Measurements from ENCODE around the gene CPSF2.

The CPSF2 gene

DNA sequence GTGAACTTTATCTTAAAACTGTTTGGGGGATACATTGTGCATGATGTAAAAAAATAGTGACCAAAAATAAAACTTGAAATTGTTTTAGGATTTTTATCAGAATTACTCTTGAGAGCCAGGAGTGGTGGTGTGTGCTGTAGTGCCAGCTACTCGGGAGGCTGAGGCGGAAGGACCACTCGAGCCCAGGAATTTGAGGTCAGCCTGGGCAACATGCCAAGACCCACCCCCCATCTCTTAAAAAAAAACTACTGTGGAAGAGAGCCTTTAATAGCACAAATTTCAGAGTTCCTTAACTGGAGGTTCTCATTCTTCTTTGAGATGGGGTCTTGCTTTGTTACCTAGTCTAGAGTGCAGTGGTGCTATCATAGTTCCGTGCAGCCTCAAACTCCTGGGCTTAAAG lies 21.5 kb downstream of the CPSF2 start:
- Histone ChIP-seq H3K4me1 (ENCODE audit: control insufficient read depth, low read depth, low read length) (no peaks in the 10 kb centered on the region), H3K27ac (ENCODE audit: low read depth, low read length) (no peak overlapping the region), H2BK15ac (replicated peaks; ENCODE audit: low read depth) (no peak overlapping the region), H3K56ac (ENCODE audit: low read length) (no peak overlapping the region), H2BK120ac (ENCODE audit: low read depth, low read length) (no peak overlapping the region), H3K79me1 (ENCODE audit: low read length) (peaks cover 2% of the 10 kb centered on the region), H3K27me3 (ENCODE audit: insufficient read depth, low read length, poor library complexity) (no peaks in the 10 kb centered on the region), H3K9ac (ENCODE audit: low read length) (no peak overlapping the region), H2BK5ac (ENCODE audit: low read length) (no peak overlapping the region), H3K4me2 (ENCODE audit: low read length) (no peak overlapping the region), H2AK5ac (ENCODE audit: low read length) (no peak overlapping the region), H3K36me3 (ENCODE audit: control insufficient read depth, insufficient read depth, low read length) (peaks cover 5% of the 10 kb centered on the region), H4K8ac (ENCODE audit: low read depth, low read length) (no peak overlapping the region), H3K4ac (ENCODE audit: low read depth, low read length) (no peak overlapping the region), H3K18ac (ENCODE audit: low read length) (no peak overlapping the region), H3K23ac (ENCODE audit: low read length) (no peak overlapping the region), H3K79me2 (ENCODE audit: control insufficient read depth, insufficient read depth, low read length) (no peaks in the 10 kb centered on the region), H4K5ac (ENCODE audit: low read length) (no peak overlapping the region), H3K4me3 (ENCODE audit: low read length) (no peak overlapping the region)
- no CpG with 5 or more reads among the region's 4 CpGs for WGBS (ENCODE audit: extremely low coverage, insufficient coverage, low lambda C conversion rate)
- DNase-seq, result no peak

DNA sequence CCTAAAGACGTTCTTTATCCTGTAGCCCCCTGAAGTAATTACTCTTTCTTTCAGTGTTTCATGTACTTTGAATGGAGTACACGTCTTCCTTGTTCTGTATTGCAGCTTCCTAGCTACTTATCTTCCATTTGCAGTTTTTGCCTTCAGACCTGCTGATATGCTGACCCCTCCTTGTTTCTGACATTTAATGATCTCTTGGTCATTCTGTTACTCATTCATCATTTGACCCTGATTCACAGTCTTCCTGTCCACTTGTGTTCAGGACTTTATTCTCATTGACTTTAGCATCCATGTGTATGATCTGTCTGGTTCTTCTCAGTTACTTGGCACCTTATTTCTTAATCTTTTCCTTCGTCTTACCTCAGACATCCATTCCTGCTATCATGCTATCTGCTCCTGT lies 22.2 kb downstream of the CPSF2 start:
- no peak overlapping the region for H4K8ac ChIP-seq (ENCODE audit: low read depth, low read length)
- H3K56ac ChIP-seq (ENCODE audit: low read length), result no peak overlapping the region
- H3K27ac ChIP-seq (ENCODE audit: low read depth, low read length), result no peak overlapping the region
- no peak overlapping the region for H4K5ac ChIP-seq (ENCODE audit: low read length)
- peaks cover 2% of the 10 kb centered on the region for H3K79me1 ChIP-seq (ENCODE audit: low read length)
- H3K4ac ChIP-seq (ENCODE audit: low read depth, low read length), result no peak overlapping the region
- no peak overlapping the region for H2BK15ac ChIP-seq (replicated peaks; ENCODE audit: low read depth)
- no peaks in the 10 kb centered on the region for H3K79me2 ChIP-seq (ENCODE audit: control insufficient read depth, insufficient read depth, low read length)
- H3K9ac ChIP-seq (ENCODE audit: low read length), result no peak overlapping the region
- H3K4me1 ChIP-seq (ENCODE audit: control insufficient read depth, low read depth, low read length), result no peaks in the 10 kb centered on the region
- no peak overlapping the region for H3K23ac ChIP-seq (ENCODE audit: low read length)
- H3K36me3 ChIP-seq (ENCODE audit: control insufficient read depth, insufficient read depth, low read length), result peaks cover 5% of the 10 kb centered on the region
- H3K18ac ChIP-seq (ENCODE audit: low read length), result no peak overlapping the region
- no peak overlapping the region for H2BK120ac ChIP-seq (ENCODE audit: low read depth, low read length)
- DNase-seq, result no peak
- H2BK5ac ChIP-seq (ENCODE audit: low read length), result no peak overlapping the region
- H2AK5ac ChIP-seq (ENCODE audit: low read length), result no peak overlapping the region
- no peak overlapping the region for H3K4me3 ChIP-seq (ENCODE audit: low read length)
- WGBS (ENCODE audit: extremely low coverage, insufficient coverage, low lambda C conversion rate), result no CpG with 5 or more reads among the region's 3 CpGs
- H3K4me2 ChIP-seq (ENCODE audit: low read length), result no peak overlapping the region
- no peaks in the 10 kb centered on the region for H3K27me3 ChIP-seq (ENCODE audit: insufficient read depth, low read length, poor library complexity)

DNA sequence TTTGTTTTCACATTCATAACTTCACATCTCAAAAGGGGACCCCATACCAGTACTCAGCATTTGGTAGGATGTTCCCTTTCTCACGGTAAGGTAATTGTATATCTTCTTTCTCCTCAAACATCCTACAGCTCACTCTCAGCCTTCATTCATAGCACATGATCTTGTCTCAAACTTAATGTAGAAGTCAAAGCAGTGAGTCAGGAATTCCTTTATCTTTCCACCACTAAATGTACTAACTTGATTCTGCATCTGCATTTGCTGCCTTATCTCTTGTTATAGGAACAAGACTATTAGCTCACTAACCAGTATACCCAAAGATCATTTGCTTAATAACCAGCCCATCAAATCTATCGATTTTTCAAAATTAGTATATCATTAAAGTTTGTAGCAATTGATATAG lies 22.9 kb downstream of the CPSF2 start:
- Histone ChIP-seq H3K79me2 (ENCODE audit: control insufficient read depth, insufficient read depth, low read length) (no peaks in the 10 kb centered on the region), H4K5ac (ENCODE audit: low read length) (no peak overlapping the region), H3K27me3 (ENCODE audit: insufficient read depth, low read length, poor library complexity) (no peaks in the 10 kb centered on the region), H3K18ac (ENCODE audit: low read length) (no peak overlapping the region), H3K56ac (ENCODE audit: low read length) (no peak overlapping the region), H3K4me2 (ENCODE audit: low read length) (no peak overlapping the region), H3K9ac (ENCODE audit: low read length) (no peak overlapping the region), H3K27ac (ENCODE audit: low read depth, low read length) (no peak overlapping the region), H3K4me1 (ENCODE audit: control insufficient read depth, low read depth, low read length) (no peaks in the 10 kb centered on the region), H3K4ac (ENCODE audit: low read depth, low read length) (no peak overlapping the region), H2BK5ac (ENCODE audit: low read length) (no peak overlapping the region), H2BK15ac (replicated peaks; ENCODE audit: low read depth) (no peak overlapping the region), H3K36me3 (ENCODE audit: control insufficient read depth, insufficient read depth, low read length) (peaks cover 5% of the 10 kb centered on the region), H2AK5ac (ENCODE audit: low read length) (no peak overlapping the region), H3K23ac (ENCODE audit: low read length) (no peak overlapping the region), H4K8ac (ENCODE audit: low read depth, low read length) (no peak overlapping the region), H2BK120ac (ENCODE audit: low read depth, low read length) (no peak overlapping the region), H3K79me1 (ENCODE audit: low read length) (peaks cover 2% of the 10 kb centered on the region), H3K4me3 (ENCODE audit: low read length) (no peak overlapping the region)
- DNase-seq, result no peak
- WGBS (ENCODE audit: extremely low coverage, insufficient coverage, low lambda C conversion rate), result no CpG with 5 or more reads among the region's 2 CpGs

DNA sequence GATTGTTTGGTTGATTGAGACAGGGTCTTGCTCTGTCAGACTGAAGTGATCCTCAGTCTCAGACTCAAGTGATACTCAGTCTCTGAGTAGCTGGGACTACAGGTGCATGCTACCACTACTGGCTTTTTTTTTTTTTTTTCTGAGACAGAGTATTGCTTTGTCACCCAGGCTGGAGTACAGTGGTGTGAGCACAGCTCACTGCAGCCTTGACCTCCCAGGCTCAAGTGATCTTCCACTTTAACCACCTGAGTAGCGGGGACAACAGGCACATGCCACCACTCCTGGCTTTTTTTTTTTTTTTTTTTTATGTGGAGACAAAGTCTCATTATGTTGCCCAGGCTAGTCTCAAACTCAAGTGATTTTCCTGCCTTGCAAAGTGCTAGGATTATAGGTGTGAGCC lies 31.8 kb downstream of the CPSF2 start:
- Histone ChIP-seq H3K18ac (ENCODE audit: low read length) (no peak overlapping the region), H3K4me3 (ENCODE audit: low read length) (no peak overlapping the region), H4K8ac (ENCODE audit: low read depth, low read length) (no peak overlapping the region), H2BK15ac (replicated peaks; ENCODE audit: low read depth) (no peak overlapping the region), H3K4me2 (ENCODE audit: low read length) (no peak overlapping the region), H3K56ac (ENCODE audit: low read length) (no peak overlapping the region), H3K4me1 (ENCODE audit: control insufficient read depth, low read depth, low read length) (no peaks in the 10 kb centered on the region), H3K36me3 (ENCODE audit: control insufficient read depth, insufficient read depth, low read length) (peaks cover 2% of the 10 kb centered on the region), H3K79me2 (ENCODE audit: control insufficient read depth, insufficient read depth, low read length) (no peaks in the 10 kb centered on the region), H3K23ac (ENCODE audit: low read length) (no peak overlapping the region), H2BK5ac (ENCODE audit: low read length) (no peak overlapping the region), H3K4ac (ENCODE audit: low read depth, low read length) (no peak overlapping the region), H2AK5ac (ENCODE audit: low read length) (no peak overlapping the region), H3K27ac (ENCODE audit: low read depth, low read length) (no peak overlapping the region), H3K27me3 (ENCODE audit: insufficient read depth, low read length, poor library complexity) (no peaks in the 10 kb centered on the region), H3K9ac (ENCODE audit: low read length) (no peak overlapping the region), H2BK120ac (ENCODE audit: low read depth, low read length) (no peak overlapping the region), H4K5ac (ENCODE audit: low read length) (no peak overlapping the region), H3K79me1 (ENCODE audit: low read length) (no peaks in the 10 kb centered on the region)
- DNase-seq, result no peak
- WGBS (ENCODE audit: extremely low coverage, insufficient coverage, low lambda C conversion rate), result no CpG with 5 or more reads among the region's 1 CpG

DNA sequence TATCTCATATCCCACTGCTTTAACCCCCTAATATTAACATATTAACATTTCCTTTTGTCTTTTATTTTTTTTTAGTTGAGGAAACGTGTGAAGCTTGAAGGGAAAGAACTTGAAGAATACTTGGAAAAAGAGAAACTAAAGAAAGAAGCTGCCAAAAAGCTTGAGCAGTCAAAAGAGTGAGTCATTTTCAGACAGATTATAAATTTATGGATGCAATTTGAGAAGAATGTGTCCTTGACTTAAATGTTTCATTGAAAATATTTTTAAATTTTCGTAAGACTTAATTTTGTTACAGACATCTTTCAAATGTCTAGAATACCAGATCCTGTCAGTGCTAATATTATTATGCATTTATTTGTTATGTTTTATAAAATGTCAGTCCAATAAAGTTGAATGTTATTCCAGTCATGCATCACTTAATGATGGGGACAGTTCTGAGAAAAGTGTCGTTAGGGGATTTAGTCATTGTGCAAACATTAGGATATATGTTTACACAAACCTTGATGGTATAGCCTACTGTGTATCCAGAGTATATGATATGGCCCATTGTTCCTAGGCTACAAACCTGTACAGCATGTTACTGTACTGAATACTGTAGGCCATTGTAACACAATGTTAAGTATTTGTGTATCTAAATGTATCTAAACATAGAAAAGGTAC lies 32.6 kb downstream of the CPSF2 start:
- Histone ChIP-seq H3K56ac (ENCODE audit: low read length) (no peak overlapping the region), H3K36me3 (ENCODE audit: control insufficient read depth, insufficient read depth, low read length) (peaks cover 2% of the 10 kb centered on the region)

DNA sequence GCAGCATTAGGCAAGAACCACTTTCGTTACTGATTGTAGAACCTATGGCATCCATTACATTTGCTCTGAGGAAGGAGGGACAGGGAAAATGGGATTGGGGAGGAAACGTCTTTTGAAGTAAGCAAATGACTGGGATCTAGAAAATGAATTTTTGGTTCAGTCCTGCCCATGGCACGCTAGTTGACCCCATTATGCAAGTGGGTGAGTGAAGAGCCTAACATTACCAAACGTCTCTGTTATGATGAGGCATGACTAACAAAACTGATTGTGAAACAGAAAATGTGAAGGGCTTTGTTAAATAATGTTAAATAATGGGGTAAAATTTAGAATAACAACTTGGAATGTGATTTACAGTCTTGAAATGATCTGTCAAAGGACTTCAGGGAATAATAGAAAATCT lies 38.9 kb downstream of the CPSF2 start:
- no peak overlapping the region for H2AK5ac ChIP-seq (ENCODE audit: low read length)
- H3K4me2 ChIP-seq (ENCODE audit: low read length), result no peak overlapping the region
- no peak for DNase-seq
- no peaks in the 10 kb centered on the region for H3K79me2 ChIP-seq (ENCODE audit: control insufficient read depth, insufficient read depth, low read length)
- H3K79me1 ChIP-seq (ENCODE audit: low read length), result no peaks in the 10 kb centered on the region
- H3K4me1 ChIP-seq (ENCODE audit: control insufficient read depth, low read depth, low read length), result no peaks in the 10 kb centered on the region
- no peak overlapping the region for H2BK15ac ChIP-seq (replicated peaks; ENCODE audit: low read depth)
- no peak overlapping the region for H3K9ac ChIP-seq (ENCODE audit: low read length)
- no peak overlapping the region for H3K23ac ChIP-seq (ENCODE audit: low read length)
- no peak overlapping the region for H3K56ac ChIP-seq (ENCODE audit: low read length)
- no peak overlapping the region for H3K4ac ChIP-seq (ENCODE audit: low read depth, low read length)
- H3K36me3 ChIP-seq (ENCODE audit: control insufficient read depth, insufficient read depth, low read length), result peaks cover 5% of the 10 kb centered on the region
- no peak overlapping the region for H3K27ac ChIP-seq (ENCODE audit: low read depth, low read length)
- no peak overlapping the region for H4K8ac ChIP-seq (ENCODE audit: low read depth, low read length)
- no peaks in the 10 kb centered on the region for H3K27me3 ChIP-seq (ENCODE audit: insufficient read depth, low read length, poor library complexity)
- H2BK120ac ChIP-seq (ENCODE audit: low read depth, low read length), result no peak overlapping the region
- H3K18ac ChIP-seq (ENCODE audit: low read length), result no peak overlapping the region
- no peak overlapping the region for H4K5ac ChIP-seq (ENCODE audit: low read length)
- H2BK5ac ChIP-seq (ENCODE audit: low read length), result no peak overlapping the region
- no CpG with 5 or more reads among the region's 4 CpGs for WGBS (ENCODE audit: extremely low coverage, insufficient coverage, low lambda C conversion rate)
- H3K4me3 ChIP-seq (ENCODE audit: low read length), result no peak overlapping the region

More for the DNA sequence above, 32.6 kb downstream of the CPSF2 start:
- no CpG with 5 or more reads among the region's 3 CpGs for WGBS (ENCODE audit: extremely low coverage, insufficient coverage, low lambda C conversion rate)
- Histone ChIP-seq H3K79me1 (ENCODE audit: low read length) (no peaks in the 10 kb centered on the region), H2BK120ac (ENCODE audit: low read depth, low read length) (no peak overlapping the region), H3K4me1 (ENCODE audit: control insufficient read depth, low read depth, low read length) (no peaks in the 10 kb centered on the region), H3K4ac (ENCODE audit: low read depth, low read length) (no peak overlapping the region), H2BK15ac (replicated peaks; ENCODE audit: low read depth) (no peak overlapping the region), H3K27me3 (ENCODE audit: insufficient read depth, low read length, poor library complexity) (no peaks in the 10 kb centered on the region), H3K18ac (ENCODE audit: low read length) (no peak overlapping the region), H3K9ac (ENCODE audit: low read length) (no peak overlapping the region), H3K27ac (ENCODE audit: low read depth, low read length) (no peak overlapping the region), H3K79me2 (ENCODE audit: control insufficient read depth, insufficient read depth, low read length) (no peaks in the 10 kb centered on the region), H3K4me2 (ENCODE audit: low read length) (no peak overlapping the region), H4K5ac (ENCODE audit: low read length) (no peak overlapping the region), H4K8ac (ENCODE audit: low read depth, low read length) (no peak overlapping the region), H2AK5ac (ENCODE audit: low read length) (no peak overlapping the region), H3K4me3 (ENCODE audit: low read length) (no peak overlapping the region), H2BK5ac (ENCODE audit: low read length) (no peak overlapping the region), H3K23ac (ENCODE audit: low read length) (no peak overlapping the region)
- DNase-seq, result no peak

Measured in mesendoderm (in vitro differentiated cells).